BLaER1 (cell line): ENCODE results near the gene SPIN1.

ENCODE experiments used
- H3K27ac ChIP-seq: shearing (Covaris generic); formaldehyde crosslinking; 2 replicates; pipeline ENCODE4 v1.8.1; 2022
- H3K27me3 ChIP-seq: shearing (Covaris generic); formaldehyde crosslinking; 2 replicates; pipeline ENCODE4 v1.8.1; 2022
- H3K36me3 ChIP-seq: shearing (Covaris generic); formaldehyde crosslinking; 2 replicates; pipeline ENCODE4 v1.8.1; 2022
- H3K4me1 ChIP-seq: shearing (Covaris generic); formaldehyde crosslinking; 2 replicates; pipeline ENCODE4 v1.8.1; 2022
- H3K4me2 ChIP-seq: shearing (Covaris generic); formaldehyde crosslinking; 2 replicates; pipeline ENCODE4 v1.8.1; 2022
- H3K4me3 ChIP-seq: shearing (Covaris generic); formaldehyde crosslinking; 2 replicates; pipeline ENCODE4 v1.8.1; 2022
- H3K9ac ChIP-seq: shearing (Covaris generic); formaldehyde crosslinking; 2 replicates; pipeline ENCODE4 v1.8.1; 2022
- H3K9me3 ChIP-seq: shearing (Covaris generic); formaldehyde crosslinking; 2 replicates; pipeline ENCODE4 v1.8.1; 2022
- H4K20me1 ChIP-seq: shearing (Covaris generic); formaldehyde crosslinking; 2 replicates; pipeline ENCODE4 v1.8.1; 2022
- Cebpa-rat ChIP-seq: shearing (Covaris generic); IDR thresholded peaks from 2 replicates; pipeline ENCODE4 v1.8.1; 2022

SPIN1 gene

GRCh38 chr9:88426651-88427050 lies 38.4 kb downstream of the SPIN1 start:
- Histone ChIP-seq H3K4me2 (no peak overlapping the region), H3K27me3 (no peaks in the 10 kb centered on the region), H3K4me1 (no peaks in the 10 kb centered on the region), H3K9ac (no peak overlapping the region), H3K4me3 (no peak overlapping the region), H3K27ac (no peak overlapping the region), H3K36me3 (peaks cover 93% of the 10 kb centered on the region), H4K20me1 (peaks cover 100% of the 10 kb centered on the region), H3K9me3 (peaks cover 4% of the 10 kb centered on the region; the same call in 1 of the 2 replicates)
- no peak for TF ChIP-seq Cebpa-rat

- Histone ChIP-seq H3K9me3 (no peaks in the 10 kb centered on the region), H3K27ac (no peak overlapping the region), H3K27me3 (no peaks in the 10 kb centered on the region), H3K4me3 (no peak overlapping the region), H3K9ac (no peak overlapping the region), H3K4me1 (no peaks in the 10 kb centered on the region), H3K36me3 (peaks cover 92% of the 10 kb centered on the region), H3K4me2 (no peak overlapping the region), H4K20me1 (peaks cover 98% of the 10 kb centered on the region)
- TF ChIP-seq Cebpa-rat, result no peak
Measured at GRCh38 chr9:88429595-88430430, 41.6 kb downstream of the SPIN1 start.

- Histone ChIP-seq H3K4me1 (no peaks in the 10 kb centered on the region), H3K4me3 (no peak overlapping the region), H3K9me3 (peaks cover 22% of the 10 kb centered on the region), H3K27ac (no peak overlapping the region), H3K9ac (no peak overlapping the region), H3K4me2 (no peak overlapping the region), H4K20me1 (peaks cover 98% of the 10 kb centered on the region), H3K27me3 (no peaks in the 10 kb centered on the region), H3K36me3 (peaks cover 96% of the 10 kb centered on the region)
- no peak for TF ChIP-seq Cebpa-rat
Measured at GRCh38 chr9:88433583-88434255, 45.5 kb downstream of the SPIN1 start.

GRCh38 chr9:88435336-88435735 lies 47.1 kb downstream of the SPIN1 start:
- Histone ChIP-seq H3K27me3 (no peaks in the 10 kb centered on the region), H3K4me3 (no peak overlapping the region), H3K4me2 (no peak overlapping the region), H3K9ac (no peak overlapping the region), H4K20me1 (peaks cover 98% of the 10 kb centered on the region), H3K36me3 (peaks cover 85% of the 10 kb centered on the region), H3K27ac (no peak overlapping the region), H3K9me3 (peaks cover 24% of the 10 kb centered on the region), H3K4me1 (no peaks in the 10 kb centered on the region)
- TF ChIP-seq Cebpa-rat, result no peak

GRCh38 chr9:88436379-88436778 lies 48.1 kb downstream of the SPIN1 start:
- Histone ChIP-seq H3K27ac (no peak overlapping the region), H3K36me3 (peaks cover 86% of the 10 kb centered on the region), H3K4me2 (no peak overlapping the region), H3K4me3 (no peak overlapping the region), H3K9me3 (peaks cover 29% of the 10 kb centered on the region), H3K4me1 (no peaks in the 10 kb centered on the region), H3K9ac (no peak overlapping the region), H3K27me3 (no peaks in the 10 kb centered on the region), H4K20me1 (peaks cover 98% of the 10 kb centered on the region)
- TF ChIP-seq Cebpa-rat, result no peak

GRCh38 chr9:88437210-88438146 lies 49.2 kb downstream of the SPIN1 start:
- TF ChIP-seq Cebpa-rat, result no peak
- Histone ChIP-seq H4K20me1 (peaks cover 100% of the 10 kb centered on the region), H3K27ac (no peak overlapping the region), H3K27me3 (no peaks in the 10 kb centered on the region), H3K4me1 (no peaks in the 10 kb centered on the region), H3K9ac (no peak overlapping the region), H3K9me3 (peaks cover 37% of the 10 kb centered on the region), H3K36me3 (peaks cover 86% of the 10 kb centered on the region), H3K4me2 (no peak overlapping the region), H3K4me3 (no peak overlapping the region)

GRCh38 chr9:88438811-88439210 lies 50.6 kb downstream of the SPIN1 start:
- Histone ChIP-seq H3K36me3 (peaks cover 86% of the 10 kb centered on the region), H3K4me1 (no peaks in the 10 kb centered on the region), H3K9ac (no peak overlapping the region), H3K27me3 (no peaks in the 10 kb centered on the region), H3K27ac (no peak overlapping the region), H3K4me2 (no peak overlapping the region), H4K20me1 (peaks cover 100% of the 10 kb centered on the region), H3K4me3 (no peak overlapping the region), H3K9me3 (peaks cover 50% of the 10 kb centered on the region)
- TF ChIP-seq Cebpa-rat, result no peak

GRCh38 chr9:88441301-88442007 lies 53.2 kb downstream of the SPIN1 start:
- TF ChIP-seq Cebpa-rat, result no peak
- peaks cover 63% of the 10 kb centered on the region for H3K9me3 ChIP-seq
- H3K4me2 ChIP-seq, result no peak overlapping the region
- H3K4me1 ChIP-seq, result peaks cover 4% of the 10 kb centered on the region
- H3K27ac ChIP-seq, result no peak overlapping the region
- H3K9ac ChIP-seq, result no peak overlapping the region
- H3K27me3 ChIP-seq, result no peaks in the 10 kb centered on the region
- H3K36me3 ChIP-seq, result peaks cover 85% of the 10 kb centered on the region
- H3K4me3 ChIP-seq, result no peak overlapping the region
- peaks cover 100% of the 10 kb centered on the region for H4K20me1 ChIP-seq

- no peak overlapping the region for H3K4me3 ChIP-seq
- H3K9me3 ChIP-seq, result peaks cover 53% of the 10 kb centered on the region
- H3K27me3 ChIP-seq, result no peaks in the 10 kb centered on the region
- peaks cover 23% of the 10 kb centered on the region for H3K4me1 ChIP-seq
- TF ChIP-seq Cebpa-rat, result no peak
- no peak overlapping the region for H3K9ac ChIP-seq
- H3K27ac ChIP-seq, result no peak overlapping the region
- peaks cover 100% of the 10 kb centered on the region for H4K20me1 ChIP-seq
- H3K36me3 ChIP-seq, result peaks cover 78% of the 10 kb centered on the region
- no peak overlapping the region for H3K4me2 ChIP-seq
Measured at GRCh38 chr9:88443480-88444113, 55.4 kb downstream of the SPIN1 start.
